ENCODE measurements around the gene TMEM131. TPM values are rescaled to one million over a fixed set of nuclear protein-coding genes. Genes with fewer than 3 reads are reported as not detected.

Gene TMEM131
- total and polyA plus RNA-seq, 2 of the 8 experiments (the other 6 are each of a cell fraction or from before 2014, with no cell fraction given), result 9.7 to 22.9 TPM

GRCh38 chr2:97730245-97730644, 265.5 kb downstream of the TMEM131 start:
- Histone ChIP-seq H4K8ac (ENCODE audit: extremely low read depth, insufficient read depth, low read length) (no peak overlapping the region), H3K4me1 (replicated peaks in 1 of 4; ENCODE audit: control insufficient read depth in 3 of 4, insufficient read depth in 4 of 4, low read length in 3 of 4) (no peaks in the 10 kb centered on the region), H4K20me1 (replicated peaks in 1 of 2; ENCODE audit: control insufficient read depth in 1 of 2, insufficient read depth in 2 of 2, low read length in 2 of 2) (peaks cover 0 to 2% of the 10 kb centered on the region in 2 experiments), H4K5ac (ENCODE audit: insufficient read length, low read depth, low read length) (no peak overlapping the region), H3K23me2 (ENCODE audit: low read depth, low read length) (no peaks in the 10 kb centered on the region), H3K27ac (ENCODE audit: low read depth, low read length) (no peak overlapping the region), H2BK12ac (ENCODE audit: low read depth, low read length) (no peak overlapping the region), H3K4me2 (ENCODE audit: insufficient read depth in 1 of 2, low read depth in 2 of 2, low read length in 2 of 2) (no peak overlapping the region), H3K23ac (ENCODE audit: insufficient read length) (no peak overlapping the region), H3K36me3 (ENCODE audit: control insufficient read depth in 2 of 4, insufficient read depth in 4 of 4, low read length in 3 of 4) (no peaks in the 10 kb centered on the region), H2BK120ac (replicated peaks; ENCODE audit: low read depth, low read length) (no peak overlapping the region), H3K79me1 (ENCODE audit: low read depth, low read length) (no peaks in the 10 kb centered on the region), H3K14ac (ENCODE audit: insufficient read length) (no peak overlapping the region), H3K9me3 (ENCODE audit: insufficient read depth in 2 of 2, low read depth in 1 of 2, low read length in 1 of 2) (no peaks in the 10 kb centered on the region), H3K4me3 (ENCODE audit: extremely low read depth in 1 of 4, insufficient read depth in 2 of 4, low read depth in 3 of 4, low read length in 4 of 4) (no peak overlapping the region), H3K18ac (ENCODE audit: extremely low read depth, low read length) (no peak overlapping the region), H3K4ac (replicated peaks; ENCODE audit: insufficient read length, low read depth, low read length) (no peak overlapping the region), H2BK20ac (ENCODE audit: low read length) (no peak overlapping the region), H3K56ac (replicated peaks; ENCODE audit: insufficient read length, low read depth, low read length) (no peak overlapping the region), H2AFZ (ENCODE audit: low read length) (no peak overlapping the region), H3K27me3 (replicated peaks in 1 of 4; ENCODE audit: control insufficient read depth in 3 of 4, extremely low read depth in 1 of 4, insufficient read depth in 3 of 4, low read length in 3 of 4) (no peaks in the 10 kb centered on the region), H3K79me2 (ENCODE audit: control insufficient read depth in 1 of 2, insufficient read depth in 2 of 2, low read length in 2 of 2) (no peaks in the 10 kb centered on the region), H3K9ac (replicated peaks in 1 of 4; ENCODE audit: extremely low read depth in 1 of 4, low read depth in 3 of 4, low read length in 3 of 4) (no peak overlapping the region), H2BK15ac (ENCODE audit: low read length) (no peak overlapping the region), H2AK5ac (ENCODE audit: low read depth, low read length) (no peak overlapping the region), H4K91ac (replicated peaks; ENCODE audit: insufficient read length, low read length) (no peak overlapping the region), H2BK5ac (ENCODE audit: low read depth, low read length) (no peak overlapping the region)
- WGBS, 2 experiments (ENCODE audit: extremely low coverage in 1 of 2, insufficient coverage in 1 of 2, insufficient read length in 1 of 2, insufficient replicate concordance in 2 of 2, low coverage in 1 of 2, low lambda C conversion rate in 2 of 2, missing lambda C conversion rate in 1 of 2), result 91% methylated on average over 1 of the region's 1 CpG; no CpG with 5 or more reads in 1 of the 2 experiments
- ChIA-PET POLR2A (ENCODE audit: partially characterized antibody) (interaction anchor here (1.1 kb wide), 1 partner anchor 11 kb away, joined by 3 read pairs; no protein-coding TSS in a partner anchor), CTCF (ENCODE audit: partially characterized antibody) (interaction anchor here (0.8 to 11.0 kb wide), 4 partner anchors 11 to 139 kb away, joined by 4 to 105 read pairs (median 6); no protein-coding TSS in a partner anchor)
- DNase-seq (ENCODE audit: low read depth in 1 of 2, low spot score in 2 of 2) (no peak), FAIRE-seq (no peak)
- TF ChIP-seq NRF1 (IDR thresholded peaks at IDR 0.05; ENCODE audit: low read depth, low read length), result no peak
- TF ChIP-seq SP2 (IDR thresholded peaks at IDR 0.05; ENCODE audit: low read length), result no peak
- no peak for TF ChIP-seq USF2 (IDR thresholded peaks at IDR 0.05; ENCODE audit: low read length)
- TF ChIP-seq ATF2 (IDR thresholded peaks at IDR 0.05; ENCODE audit: low read length), result no peak
- TF ChIP-seq MAX (IDR thresholded peaks at IDR 0.05), result no peak
- no peak for TF ChIP-seq CREB1 (IDR thresholded peaks at IDR 0.05)
- TF ChIP-seq RFX5 (IDR thresholded peaks at IDR 0.05; ENCODE audit: borderline replicate concordance, low read depth, low read length), result no peak
- no peak for TF ChIP-seq JUND (IDR thresholded peaks at IDR 0.05; ENCODE audit: low read length)
- TF ChIP-seq KDM1A (IDR thresholded peaks at IDR 0.05; ENCODE audit: borderline replicate concordance, low read length), result no peak
- TF ChIP-seq EGR1 (IDR thresholded peaks at IDR 0.05; ENCODE audit: borderline replicate concordance, low read depth, low read length), result no peak
- no peak for TF ChIP-seq POU5F1 (IDR thresholded peaks at IDR 0.05; ENCODE audit: low read depth, low read length)

All from H1 (cell line).